PC-3 (cell line): Measurements from ENCODE around the gene DCDC2.

Source experiments
- CTCF ChIP-seq: fragments of 300-600 bp; sonication (generic); conservative IDR thresholded peaks from 2 replicates; pipeline ENCODE4 v1.5.1; 2017; ENCODE audit warnings: antibody characterized with exemption, low read depth, mild to moderate bottlenecking, low read length
- EZH2 ChIP-seq: fragments of 300-600 bp; sonication (generic); IDR thresholded peaks from one replicate; pipeline ENCODE4 v1.6.1; 2017; ENCODE audit warnings: antibody characterized with exemption, mild to moderate bottlenecking, low read length; ENCODE audit not compliant: unreplicated experiment
- EZH2phosphoT487 ChIP-seq: fragments of 300-600 bp; sonication (generic); IDR thresholded peaks from 2 replicates; pipeline ENCODE4 v1.6.1; 2018; ENCODE audit warnings: mild to moderate bottlenecking, antibody characterized with exemption, low read length, borderline replicate concordance

- TF ChIP-seq CTCF, result no peak
- TF ChIP-seq EZH2phosphoT487, result no peak
- no peak for TF ChIP-seq EZH2
Observed at GRCh38 chr6:24352434-24352833, 5.4 kb downstream of the DCDC2 start.
